ENCODE results near the gene SMS. TPM values are rescaled to one million over a fixed set of nuclear protein-coding genes. Genes with fewer than 3 reads are reported as not detected.
A peak's percentile ranks its signal among the peaks of the same experiment; 100 is the strongest.

Gene SMS
- total RNA-seq, 1 donor from 2014 or later = 53.4 TPM

DNA sequence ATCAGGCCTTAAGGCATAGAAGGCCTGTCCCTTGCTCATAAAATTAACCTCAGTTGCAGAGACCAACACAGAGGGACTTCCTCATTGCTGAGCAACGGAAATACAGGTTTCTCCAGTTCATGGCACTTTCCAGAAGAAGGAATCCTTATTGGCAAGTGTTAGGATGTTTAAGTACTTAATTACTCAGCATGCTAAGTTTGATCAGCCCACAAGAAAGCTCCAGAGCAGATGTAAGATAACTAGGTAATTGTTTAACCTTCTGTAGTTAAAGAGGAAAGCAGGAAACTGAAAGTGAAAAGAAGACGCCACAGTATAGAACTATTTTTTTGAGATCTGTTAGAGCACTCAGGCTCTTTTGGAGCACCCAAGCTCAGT, 33.5 kb downstream of the SMS start:
- ATAC-seq (peak; percentile 82), DNase-seq (no peak)
- H3K36me3 ChIP-seq = peaks cover 5% of the 10 kb centered on the region
- peak overlapping the region; percentile 66 for H3K27ac ChIP-seq
- H3K9me3 ChIP-seq = no peaks in the 10 kb centered on the region
- H3K27me3 ChIP-seq = no peaks in the 10 kb centered on the region
- H3K4me1 ChIP-seq = no peaks in the 10 kb centered on the region
- intact Hi-C loops (cut with DNase I) = no loop called here
- H3K4me3 ChIP-seq = no peak overlapping the region
- no peak for TF ChIP-seq CTCF (IDR thresholded peaks at IDR 0.05)

- no peaks in the 10 kb centered on the region for H3K27me3 ChIP-seq
- intact Hi-C loops (cut with DNase I) = no loop called here
- H3K4me3 ChIP-seq = no peak overlapping the region
- no peaks in the 10 kb centered on the region for H3K9me3 ChIP-seq
- DNase-seq (no peak), ATAC-seq (peak; percentile 23)
- H3K4me1 ChIP-seq = no peaks in the 10 kb centered on the region
- TF ChIP-seq CTCF (IDR thresholded peaks at IDR 0.05) = no peak
- H3K27ac ChIP-seq = no peak overlapping the region
- H3K36me3 ChIP-seq = peaks cover 5% of the 10 kb centered on the region
These were observed 34.7 kb downstream of the SMS start for GRCh38 chrX:21975242-21975641.

- peak; percentile 61 for ATAC-seq
- Histone ChIP-seq H3K36me3 (peaks cover 5% of the 10 kb centered on the region), H3K27ac (no peak overlapping the region), H3K27me3 (no peaks in the 10 kb centered on the region), H3K4me3 (no peak overlapping the region), H3K9me3 (no peaks in the 10 kb centered on the region), H3K4me1 (no peaks in the 10 kb centered on the region)
- intact Hi-C loops (cut with DNase I) = no loop called here
- TF ChIP-seq CTCF (IDR thresholded peaks at IDR 0.05) = peak; percentile 19
- DNase-seq = no peak
These were observed 35.3 kb downstream of the SMS start for GRCh38 chrX:21975812-21976211.

GRCh38 chrX:21978346-21978745, 37.8 kb downstream of the SMS start:
- Histone ChIP-seq H3K9me3 (no peaks in the 10 kb centered on the region), H3K27ac (no peak overlapping the region), H3K27me3 (no peaks in the 10 kb centered on the region), H3K36me3 (peaks cover 5% of the 10 kb centered on the region), H3K4me1 (no peaks in the 10 kb centered on the region), H3K4me3 (no peak overlapping the region)
- no peak for TF ChIP-seq CTCF (IDR thresholded peaks at IDR 0.05)
- ATAC-seq (no peak), DNase-seq (no peak)
- intact Hi-C loops (cut with DNase I) = no loop called here

- Histone ChIP-seq H3K27me3 (no peaks in the 10 kb centered on the region), H3K9me3 (no peaks in the 10 kb centered on the region), H3K36me3 (peaks cover 5% of the 10 kb centered on the region), H3K4me3 (no peak overlapping the region), H3K4me1 (no peaks in the 10 kb centered on the region), H3K27ac (no peak overlapping the region)
- ATAC-seq (no peak), DNase-seq (no peak)
- no peak for TF ChIP-seq CTCF (IDR thresholded peaks at IDR 0.05)
- intact Hi-C loops (cut with DNase I) = no loop called here
These were observed 41.8 kb downstream of the SMS start for GRCh38 chrX:21982311-21982710.

GRCh38 chrX:21985332-21985777, 44.8 kb downstream of the SMS start:
- no peak overlapping the region for H3K27ac ChIP-seq
- ATAC-seq (peak; percentile 99), DNase-seq (no peak)
- intact Hi-C loops (cut with DNase I) = no loop called here
- TF ChIP-seq CTCF (IDR thresholded peaks at IDR 0.05) = peak; percentile 80
- H3K27me3 ChIP-seq = no peaks in the 10 kb centered on the region
- H3K4me3 ChIP-seq = no peak overlapping the region
- no peaks in the 10 kb centered on the region for H3K4me1 ChIP-seq
- no peaks in the 10 kb centered on the region for H3K9me3 ChIP-seq
- H3K36me3 ChIP-seq = no peaks in the 10 kb centered on the region

Data from upper lobe of right lung (tissue), 1 donor.